HEK293 (cell line): ENCODE measurements around the gene MLXIPL.
A peak's percentile ranks its signal among the peaks of the same experiment; 100 is the strongest.

Experiments used
- BCL11A ChIP-seq: fragments of 450-650 bp; formaldehyde crosslinking; IDR thresholded peaks from 2 replicates; pipeline ENCODE4 v1.5.1; 2016; ENCODE audit warnings: low read depth, missing biosample characterization, missing genetic modification characterization
- CTCF ChIP-seq: fragments of 450-650 bp; formaldehyde crosslinking; IDR thresholded peaks from 2 replicates; pipeline ENCODE4 v1.5.1; 2016; ENCODE audit warnings: missing biosample characterization, missing genetic modification characterization
- GFI1B ChIP-seq: fragments of 450-650 bp; formaldehyde crosslinking; IDR thresholded peaks from 2 replicates; pipeline ENCODE4 v1.5.1; 2016; ENCODE audit warnings: missing biosample characterization, missing genetic modification characterization
- GLI4 ChIP-seq: fragments of 450-650 bp; formaldehyde crosslinking; IDR thresholded peaks from 2 replicates; pipeline ENCODE4 v1.5.1; 2016; ENCODE audit warnings: missing biosample characterization, missing genetic modification characterization
- HOXD13 ChIP-seq: sonication (generic); formaldehyde crosslinking; IDR thresholded peaks from 2 replicates; pipeline ENCODE4 v1.8.0; 2022; ENCODE audit warnings: missing genetic modification reagents, borderline replicate concordance
- KLF1 ChIP-seq: fragments of 450-650 bp; formaldehyde crosslinking; IDR thresholded peaks from 2 replicates; pipeline ENCODE4 v1.5.1; 2016; ENCODE audit warnings: missing biosample characterization, missing genetic modification characterization
- KLF9 ChIP-seq: fragments of 450-650 bp; formaldehyde crosslinking; IDR thresholded peaks from 2 replicates; pipeline ENCODE4 v1.5.1; 2016; ENCODE audit warnings: missing biosample characterization, missing genetic modification characterization, low read depth
- MZF1 ChIP-seq: fragments of 450-650 bp; formaldehyde crosslinking; IDR thresholded peaks from 2 replicates; pipeline ENCODE4 v1.5.1; 2017; ENCODE audit warnings: missing biosample characterization, missing genetic modification characterization, borderline replicate concordance
- PATZ1 ChIP-seq: fragments of 450-650 bp; formaldehyde crosslinking; IDR thresholded peaks from 2 replicates; pipeline ENCODE4 v1.5.1; 2016; ENCODE audit warnings: missing biosample characterization, missing genetic modification characterization
- PBX3 ChIP-seq: sonication (generic); formaldehyde crosslinking; IDR thresholded peaks from 2 replicates; pipeline ENCODE4 v1.8.1; 2022; ENCODE audit warnings: mild to moderate bottlenecking, moderate library complexity, missing genetic modification reagents
- PRDM10 ChIP-seq: fragments of 450-650 bp; formaldehyde crosslinking; IDR thresholded peaks from 2 replicates; pipeline ENCODE4 v1.5.1; 2016; ENCODE audit warnings: missing biosample characterization, missing genetic modification characterization
- ZNF10 ChIP-seq: fragments of 450-650 bp; formaldehyde crosslinking; IDR thresholded peaks from 2 replicates; pipeline ENCODE4 v1.5.1; 2017; ENCODE audit warnings: missing biosample characterization, missing genetic modification characterization
- ZNF132 ChIP-seq: fragments of 450-650 bp; formaldehyde crosslinking; IDR thresholded peaks from 2 replicates; pipeline ENCODE4 v1.5.1; 2017; ENCODE audit warnings: missing biosample characterization, missing genetic modification characterization, borderline replicate concordance
- ZNF146 ChIP-seq: fragments of 450-650 bp; formaldehyde crosslinking; IDR thresholded peaks from 2 replicates; pipeline ENCODE4 v1.5.1; 2016; ENCODE audit warnings: missing biosample characterization, missing genetic modification characterization
- ZNF2 ChIP-seq: fragments of 450-650 bp; formaldehyde crosslinking; IDR thresholded peaks from 2 replicates; pipeline ENCODE4 v1.5.1; 2016; ENCODE audit warnings: missing biosample characterization, missing genetic modification characterization
- ZNF211 ChIP-seq: fragments of 450-650 bp; formaldehyde crosslinking; IDR thresholded peaks from 2 replicates; pipeline ENCODE4 v1.5.1; 2016; ENCODE audit warnings: low read depth, missing biosample characterization, missing genetic modification characterization
- ZNF341 ChIP-seq: fragments of 450-650 bp; formaldehyde crosslinking; IDR thresholded peaks from 2 replicates; pipeline ENCODE4; 2016; ENCODE audit warnings: low read depth, missing biosample characterization, missing genetic modification characterization
- ZNF416 ChIP-seq: fragments of 450-650 bp; formaldehyde crosslinking; IDR thresholded peaks from 2 replicates; pipeline ENCODE4 v1.5.1; 2016; ENCODE audit warnings: missing biosample characterization, missing genetic modification characterization
- ZNF501 ChIP-seq: fragments of 450-650 bp; formaldehyde crosslinking; IDR thresholded peaks from 2 replicates; pipeline ENCODE4 v1.5.1; 2016; ENCODE audit warnings: missing biosample characterization, missing genetic modification characterization
- ZNF518A ChIP-seq: fragments of 450-650 bp; formaldehyde crosslinking; conservative IDR thresholded peaks from 2 replicates; pipeline ENCODE4 v1.5.1; 2016; ENCODE audit warnings: low read depth, missing biosample characterization, missing genetic modification characterization
- ZNF645 ChIP-seq: fragments of 450-650 bp; formaldehyde crosslinking; IDR thresholded peaks from 2 replicates; pipeline ENCODE4; 2016; ENCODE audit warnings: missing biosample characterization, missing genetic modification characterization

MLXIPL gene

GRCh38 chr7:73623798-73624668 lies at the start of gene MLXIPL (continued):
- TF ChIP-seq ZNF518A (tag by site-specific recombination): no peak
- no peak for TF ChIP-seq ZNF132 (tag by site-specific recombination)
- no peak for TF ChIP-seq MZF1 (tag by site-specific recombination)
- TF ChIP-seq GFI1B: no peak
- no peak for TF ChIP-seq ZNF416 (tag by site-specific recombination)
- TF ChIP-seq ZNF146 (tag by site-specific recombination): no peak
- TF ChIP-seq ZNF2 (tag by site-specific recombination): 0 out of 2 replicates have a peak, but pooled peaks have one; percentile 38
- no peak for TF ChIP-seq PATZ1 (tag by site-specific recombination)
- peak; percentile 45; the same call in 1 of the 2 replicates for TF ChIP-seq ZNF341 (tag by site-specific recombination)
- no peak for TF ChIP-seq BCL11A (tag by site-specific recombination)
- TF ChIP-seq PRDM10: no peak
- TF ChIP-seq ZNF211 (tag by site-specific recombination): no peak
- no peak for TF ChIP-seq HOXD13 (CRISPR knock-in tag)
- TF ChIP-seq ZNF645 (tag by site-specific recombination): no peak
- TF ChIP-seq GLI4 (tag by site-specific recombination): no peak
- TF ChIP-seq ZNF501 (tag by site-specific recombination): no peak
- TF ChIP-seq KLF1 (tag by site-specific recombination): no peak
- TF ChIP-seq ZNF10: no peak
- no peak for TF ChIP-seq CTCF (tag by site-specific recombination)
- no peak for TF ChIP-seq PBX3 (CRISPR knock-in tag)
- peak; percentile 32; the same call in 1 of the 2 replicates for TF ChIP-seq KLF9 (tag by site-specific recombination)
